Measurements from ENCODE around the gene TMOD2. TPM values are rescaled to one million over a fixed set of nuclear protein-coding genes. Genes with fewer than 3 reads are reported as not detected.

Gene TMOD2
- total RNA-seq, 2 experiments from 2014 or later: 0.44 TPM; not detected in 1

DNA sequence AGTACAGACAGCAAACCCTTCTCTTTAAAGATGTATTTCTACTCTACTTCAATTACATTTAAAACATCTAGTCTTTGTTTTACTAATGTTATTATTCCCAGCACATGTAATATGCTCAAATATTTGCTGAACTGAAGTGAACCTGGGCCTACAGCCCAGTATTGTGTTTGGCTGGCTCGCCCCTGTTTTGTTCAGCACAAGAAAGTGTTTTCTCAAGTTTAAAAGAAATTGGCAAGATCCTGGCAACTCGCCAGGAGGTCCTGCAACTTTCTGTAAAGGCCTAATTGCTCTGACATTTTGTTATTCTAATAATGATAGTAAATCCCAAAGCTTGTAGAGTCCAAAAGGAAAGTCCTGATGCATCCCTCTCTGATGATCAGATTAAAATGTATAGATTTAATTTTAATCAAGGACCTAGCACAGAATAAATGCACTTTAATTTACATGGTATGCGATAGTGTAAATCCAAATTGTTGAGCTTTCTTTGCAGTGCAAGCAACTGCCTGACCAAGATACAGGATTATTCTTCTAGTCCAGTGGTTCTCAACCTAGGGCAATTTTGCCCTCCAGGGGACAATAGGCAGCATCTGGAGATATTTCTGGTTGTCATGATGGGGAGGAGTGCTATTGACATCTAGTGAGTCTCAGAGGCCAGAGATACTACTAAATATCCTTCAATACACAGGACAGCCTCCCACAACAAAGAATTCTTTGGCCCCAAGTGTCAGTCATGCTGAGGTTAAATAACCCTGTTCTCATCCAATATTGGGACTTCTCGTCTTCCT, 42.3 kb downstream of the TMOD2 start:
- Histone ChIP-seq H4K20me1 (ENCODE audit: insufficient read depth, low read length) (no peaks in the 10 kb centered on the region), H3K36me3 (ENCODE audit: insufficient read depth, low read length) (no peaks in the 10 kb centered on the region), H2AFZ (ENCODE audit: low read length) (no peak overlapping the region), H3K4me3 (ENCODE audit: low read depth, low read length, poor library complexity, severe bottlenecking) (no peak overlapping the region), H3K4me2 (ENCODE audit: low read length) (no peak overlapping the region), H3K27ac (ENCODE audit: low read depth, low read length, poor library complexity, severe bottlenecking) (no peak overlapping the region), H3K9me2 (ENCODE audit: insufficient read depth, low read length) (no peaks in the 10 kb centered on the region), H3K79me2 (ENCODE audit: insufficient read depth, low read depth, low read length) (no peaks in the 10 kb centered on the region), H3K4me1 (ENCODE audit: insufficient read depth, low read length, poor library complexity, severe bottlenecking) (no peaks in the 10 kb centered on the region), H3K9me3 (ENCODE audit: low read length) (no peaks in the 10 kb centered on the region)
- intact Hi-C loops (cut with micrococcal nuclease; ENCODE audit: unreplicated experiment): no loop called here
- TF ChIP-seq EZH2phosphoT487 (IDR thresholded peaks at IDR 0.05; ENCODE audit: borderline replicate concordance, low read depth, low read length): no peak
- TF ChIP-seq, protein P1, sequence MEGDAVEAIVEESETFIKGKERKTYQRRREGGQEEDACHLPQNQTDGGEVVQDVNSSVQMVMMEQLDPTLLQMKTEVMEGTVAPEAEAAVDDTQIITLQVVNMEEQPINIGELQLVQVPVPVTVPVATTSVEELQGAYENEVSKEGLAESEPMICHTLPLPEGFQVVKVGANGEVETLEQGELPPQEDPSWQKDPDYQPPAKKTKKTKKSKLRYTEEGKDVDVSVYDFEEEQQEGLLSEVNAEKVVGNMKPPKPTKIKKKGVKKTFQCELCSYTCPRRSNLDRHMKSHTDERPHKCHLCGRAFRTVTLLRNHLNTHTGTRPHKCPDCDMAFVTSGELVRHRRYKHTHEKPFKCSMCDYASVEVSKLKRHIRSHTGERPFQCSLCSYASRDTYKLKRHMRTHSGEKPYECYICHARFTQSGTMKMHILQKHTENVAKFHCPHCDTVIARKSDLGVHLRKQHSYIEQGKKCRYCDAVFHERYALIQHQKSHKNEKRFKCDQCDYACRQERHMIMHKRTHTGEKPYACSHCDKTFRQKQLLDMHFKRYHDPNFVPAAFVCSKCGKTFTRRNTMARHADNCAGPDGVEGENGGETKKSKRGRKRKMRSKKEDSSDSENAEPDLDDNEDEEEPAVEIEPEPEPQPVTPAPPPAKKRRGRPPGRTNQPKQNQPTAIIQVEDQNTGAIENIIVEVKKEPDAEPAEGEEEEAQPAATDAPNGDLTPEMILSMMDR (conservative IDR thresholded peaks at IDR 0.05; ENCODE audit: low read length): no peak
- no TSS peak for BruUV-seq (replicated peaks)
- CTCF ChIA-PET (ENCODE audit: unreplicated experiment): no interaction called here
- POLR2A ChIA-PET: interaction anchor here (0.7 to 1.1 kb wide), 2 partner anchors 11 to 183 kb away, joined by 3 read pairs; no protein-coding TSS in a partner anchor
- no peak for DNase-seq (ENCODE audit: low spot score)

DNA sequence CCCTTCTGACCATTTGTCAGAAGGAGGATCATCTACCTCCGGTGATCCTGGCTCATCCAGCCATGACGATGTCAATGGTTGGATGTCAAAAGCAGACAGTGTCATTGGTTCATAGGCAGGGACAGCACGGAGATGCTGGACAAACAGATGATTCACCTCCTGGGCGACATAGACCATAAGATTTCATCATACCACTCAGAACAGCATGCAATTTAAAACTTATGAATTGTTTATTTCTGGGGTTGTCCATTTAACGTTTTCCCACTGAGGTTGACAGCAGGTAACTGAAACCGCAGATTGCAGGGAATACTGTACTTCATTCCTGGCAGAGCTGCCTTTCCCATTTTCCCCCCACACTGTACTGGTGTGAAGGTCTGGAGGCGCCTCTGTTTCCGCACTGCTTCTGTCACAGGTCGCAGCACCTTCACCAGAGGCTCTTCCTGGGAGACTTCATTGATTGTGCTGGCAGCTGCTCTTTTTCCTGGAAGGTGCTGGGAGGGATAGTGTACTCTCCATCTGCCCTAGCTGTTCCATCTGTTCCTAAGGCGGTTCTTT, 45.5 kb downstream of the TMOD2 start:
- ChIA-PET CTCF (ENCODE audit: unreplicated experiment) (interaction anchor here (0.5 to 0.9 kb wide), 2 partner anchors 17 to 20 kb away, joined by 3 read pairs; no protein-coding TSS in a partner anchor), POLR2A (no interaction called here)
- no peak overlapping the region for H3K4me2 ChIP-seq (ENCODE audit: low read length)
- no peak overlapping the region for H2AFZ ChIP-seq (ENCODE audit: low read length)
- TF ChIP-seq, protein P1 (conservative IDR thresholded peaks at IDR 0.05; ENCODE audit: low read length): no peak
- no peak for TF ChIP-seq EZH2phosphoT487 (IDR thresholded peaks at IDR 0.05; ENCODE audit: borderline replicate concordance, low read depth, low read length)
- H3K4me3 ChIP-seq (ENCODE audit: low read depth, low read length, poor library complexity, severe bottlenecking): no peak overlapping the region
- DNase-seq (ENCODE audit: low spot score): no peak
- H3K4me1 ChIP-seq (ENCODE audit: insufficient read depth, low read length, poor library complexity, severe bottlenecking): no peaks in the 10 kb centered on the region
- intact Hi-C loops (cut with micrococcal nuclease; ENCODE audit: unreplicated experiment): no loop called here
- H3K36me3 ChIP-seq (ENCODE audit: insufficient read depth, low read length): no peaks in the 10 kb centered on the region
- H3K9me3 ChIP-seq (ENCODE audit: low read length): no peaks in the 10 kb centered on the region
- BruUV-seq (replicated peaks): no TSS peak
- no peaks in the 10 kb centered on the region for H3K79me2 ChIP-seq (ENCODE audit: insufficient read depth, low read depth, low read length)
- no peaks in the 10 kb centered on the region for H3K9me2 ChIP-seq (ENCODE audit: insufficient read depth, low read length)
- H4K20me1 ChIP-seq (ENCODE audit: insufficient read depth, low read length): no peaks in the 10 kb centered on the region
- H3K27ac ChIP-seq (ENCODE audit: low read depth, low read length, poor library complexity, severe bottlenecking): no peak overlapping the region

GRCh38 chr15:51798281-51798680, 46.9 kb downstream of the TMOD2 start:
- ChIA-PET CTCF (ENCODE audit: unreplicated experiment) (no interaction called here), POLR2A (no interaction called here)
- no peak overlapping the region for H3K4me3 ChIP-seq (ENCODE audit: low read depth, low read length, poor library complexity, severe bottlenecking)
- no peaks in the 10 kb centered on the region for H3K4me1 ChIP-seq (ENCODE audit: insufficient read depth, low read length, poor library complexity, severe bottlenecking)
- H3K36me3 ChIP-seq (ENCODE audit: insufficient read depth, low read length): no peaks in the 10 kb centered on the region
- no peaks in the 10 kb centered on the region for H4K20me1 ChIP-seq (ENCODE audit: insufficient read depth, low read length)
- no peaks in the 10 kb centered on the region for H3K9me3 ChIP-seq (ENCODE audit: low read length)
- H3K9me2 ChIP-seq (ENCODE audit: insufficient read depth, low read length): no peaks in the 10 kb centered on the region
- TF ChIP-seq EZH2phosphoT487 (IDR thresholded peaks at IDR 0.05; ENCODE audit: borderline replicate concordance, low read depth, low read length): no peak
- TF ChIP-seq, protein P1 (conservative IDR thresholded peaks at IDR 0.05; ENCODE audit: low read length): no peak
- DNase-seq (ENCODE audit: low spot score): no peak
- no peak overlapping the region for H2AFZ ChIP-seq (ENCODE audit: low read length)
- H3K79me2 ChIP-seq (ENCODE audit: insufficient read depth, low read depth, low read length): no peaks in the 10 kb centered on the region
- no peak overlapping the region for H3K27ac ChIP-seq (ENCODE audit: low read depth, low read length, poor library complexity, severe bottlenecking)
- H3K4me2 ChIP-seq (ENCODE audit: low read length): no peak overlapping the region
- intact Hi-C loops (cut with micrococcal nuclease; ENCODE audit: unreplicated experiment): no loop called here
- no TSS peak for BruUV-seq (replicated peaks)

All from OCI-LY7 (cell line).